Keratinocyte (primary cell): ENCODE data around the gene FBN2. TPM values are rescaled to one million over a fixed set of nuclear protein-coding genes. Genes with fewer than 3 reads are reported as not detected.

Experiments used
- DNase-seq: peaks from one replicate; pipeline ENCODE4 v3.0.0-alpha.2; 2011; ENCODE audit warnings: low read depth, missing footprints, low spot score
- FAIRE-seq: peaks from 2 replicates; lab custom pipeline; 2011; peaks lifted over from hg19 to GRCh38; lab: Jason Lieb, UNC
- H2AFZ ChIP-seq: 2 replicates; pipeline ENCODE4 v1.6.0; 2012; ENCODE audit warnings: low read length, control low read depth, inconsistent platforms; ENCODE audit not compliant: control insufficient read depth
- H3K27ac ChIP-seq: 2 replicates; pipeline ENCODE4 v1.5.1; 2011; ENCODE audit warnings: low read length; ENCODE audit not compliant: control insufficient read depth, insufficient read depth
- H3K27me3 ChIP-seq: 3 replicates; pipeline ENCODE4 v1.6.0; 2011; ENCODE audit warnings: low read length; ENCODE audit not compliant: control insufficient read depth, insufficient read depth; ENCODE audit errors: extremely low read depth
- H3K36me3 ChIP-seq, 2 experiments: 2 replicates in 1 of 2; 3 replicates in 1 of 2; pipeline ENCODE4 v1.5.1; 2011; ENCODE audit warnings: low read length in 2 of 2, mild to moderate bottlenecking in 1 of 2; ENCODE audit not compliant: control insufficient read depth in 2 of 2, insufficient read depth in 2 of 2; ENCODE audit errors: extremely low read depth in 1 of 2
- H3K4me1 ChIP-seq: 3 replicates; pipeline ENCODE4 v1.5.1; 2011; ENCODE audit warnings: low read length; ENCODE audit not compliant: control insufficient read depth, insufficient read depth; ENCODE audit errors: extremely low read depth
- H3K4me2 ChIP-seq: 3 replicates; pipeline ENCODE4 v1.6.0; 2011; ENCODE audit warnings: low read depth, low read length; ENCODE audit not compliant: control insufficient read depth, insufficient read depth; ENCODE audit errors: extremely low read depth
- H3K4me3 ChIP-seq, 3 experiments: fragments of 200-600 bp in 1 of 3; sonication (generic) in 1 of 3; 2 replicates in 2 of 3; 3 replicates in 1 of 3; pipeline ENCODE4 v1.5.1; 2011 to 2016; ENCODE audit warnings: low read length in 3 of 3, mild to moderate bottlenecking in 3 of 3, control low read depth in 2 of 3, inconsistent platforms in 1 of 3, low read depth in 1 of 3, mixed read lengths in 1 of 3, mixed run types in 1 of 3, moderate library complexity in 1 of 3; ENCODE audit not compliant: control insufficient read depth in 2 of 3, insufficient read depth in 2 of 3; ENCODE audit errors: extremely low read depth in 1 of 3
- H3K79me2 ChIP-seq: 2 replicates; pipeline ENCODE4 v1.6.0; 2012; ENCODE audit warnings: low read length; ENCODE audit not compliant: control insufficient read depth, insufficient read depth
- H3K9ac ChIP-seq: 3 replicates; pipeline ENCODE4 v1.6.0; 2011; ENCODE audit warnings: low read length; ENCODE audit not compliant: control insufficient read depth, insufficient read depth; ENCODE audit errors: extremely low read depth
- H3K9me1 ChIP-seq: 3 replicates; pipeline ENCODE4 v1.6.0; 2011; ENCODE audit warnings: low read length; ENCODE audit not compliant: control insufficient read depth, insufficient read depth; ENCODE audit errors: extremely low read depth
- H3K9me3 ChIP-seq: 2 replicates; pipeline ENCODE4 v1.5.1; 2012; ENCODE audit warnings: low read depth, low read length; ENCODE audit not compliant: control insufficient read depth
- H4K20me1 ChIP-seq: 3 replicates; pipeline ENCODE4 v1.6.0; 2011; ENCODE audit warnings: low read length; ENCODE audit not compliant: control insufficient read depth, insufficient read depth; ENCODE audit errors: extremely low read depth
- EZH2 ChIP-seq: IDR thresholded peaks from one replicate; pipeline ENCODE4 v1.6.1; 2012; ENCODE audit warnings: inconsistent platforms, mild to moderate bottlenecking, low read length, moderate library complexity
- dilution Hi-C: fragments of 300-500 bp; cut with MboI; formaldehyde crosslinking; loops from one replicate; pipeline ENCODE4 v1.7.0; 2020; ENCODE audit warnings: low sequenced_read_pairs; ENCODE audit not compliant: extremely low pct_ligation_motif_present
- polyA plus RNA-seq, 5 experiments: library from polyadenylated mRNA; depleted of rRNA in 3 of 5; stranded (reverse) in 3 of 5; stranded (forward) in 1 of 5; unstranded in 1 of 5; fragments of >200 nt; gene quantifications; 1 replicate in 1 of 5; 2 replicates in 3 of 5; 3 replicates in 1 of 5; pipeline versions ENCODE4 v1.2.1 to v1.2.3, GENCODE V29; 2011 to 2012; ENCODE audit warnings: missing spikeins in 2 of 5, low read depth in 1 of 5, low replicate concordance in 1 of 5
- TF ChIP-seq, protein P1 (sequence below), 3 experiments: IDR thresholded peaks in 1 of 3; conservative IDR thresholded peaks in 1 of 3; optimal IDR thresholded peaks in 1 of 3; 2 replicates in 2 of 3; 3 replicates in 1 of 3; pipeline versions ENCODE3 to v1.5.1; 2011; ENCODE audit warnings: low read length in 3 of 3, mild to moderate bottlenecking in 3 of 3, moderate library complexity in 2 of 3, control low read depth in 1 of 3, inconsistent platforms in 1 of 3; ENCODE audit not compliant: insufficient read depth in 2 of 3; ENCODE audit errors: extremely low read depth in 1 of 3

The FBN2 gene
- polyA plus RNA-seq, 1 donor (not counting 4 experiments of a cell fraction or from before 2014, with no cell fraction given): 30.1 TPM

DNA sequence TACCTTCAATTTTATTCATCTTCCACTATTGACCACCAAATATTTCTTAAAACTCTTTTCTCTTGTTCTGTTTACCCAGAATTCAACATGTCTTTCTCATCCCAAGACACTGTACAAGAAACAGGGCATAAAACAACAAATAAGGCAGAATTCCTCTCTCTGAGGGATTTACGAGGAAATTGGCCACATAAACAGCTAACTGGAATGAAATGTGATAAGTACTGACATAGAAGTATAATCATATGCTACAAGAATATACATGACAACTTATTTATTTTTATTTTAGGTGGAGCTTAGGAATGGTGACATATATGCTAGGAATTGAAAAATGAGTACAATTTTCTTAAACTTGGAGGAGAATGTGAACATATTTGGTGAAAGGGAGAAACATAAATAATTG is 48.8 kb upstream of the FBN2 start:
- DNase-seq: no peak
- FAIRE-seq: no peak
- Histone ChIP-seq H3K27me3 (no peaks in the 10 kb centered on the region), H3K4me2 (no peak overlapping the region), H3K9me3 (no peaks in the 10 kb centered on the region), H4K20me1 (no peaks in the 10 kb centered on the region), H3K36me3 (no peaks in the 10 kb centered on the region), H3K9me1 (no peaks in the 10 kb centered on the region), H2AFZ (no peak overlapping the region), H3K4me3 (no peak overlapping the region), H3K79me2 (no peaks in the 10 kb centered on the region), H3K4me1 (no peaks in the 10 kb centered on the region), H3K27ac (no peak overlapping the region), H3K9ac (no peak overlapping the region)
- no peak for TF ChIP-seq EZH2
- TF ChIP-seq, protein P1, sequence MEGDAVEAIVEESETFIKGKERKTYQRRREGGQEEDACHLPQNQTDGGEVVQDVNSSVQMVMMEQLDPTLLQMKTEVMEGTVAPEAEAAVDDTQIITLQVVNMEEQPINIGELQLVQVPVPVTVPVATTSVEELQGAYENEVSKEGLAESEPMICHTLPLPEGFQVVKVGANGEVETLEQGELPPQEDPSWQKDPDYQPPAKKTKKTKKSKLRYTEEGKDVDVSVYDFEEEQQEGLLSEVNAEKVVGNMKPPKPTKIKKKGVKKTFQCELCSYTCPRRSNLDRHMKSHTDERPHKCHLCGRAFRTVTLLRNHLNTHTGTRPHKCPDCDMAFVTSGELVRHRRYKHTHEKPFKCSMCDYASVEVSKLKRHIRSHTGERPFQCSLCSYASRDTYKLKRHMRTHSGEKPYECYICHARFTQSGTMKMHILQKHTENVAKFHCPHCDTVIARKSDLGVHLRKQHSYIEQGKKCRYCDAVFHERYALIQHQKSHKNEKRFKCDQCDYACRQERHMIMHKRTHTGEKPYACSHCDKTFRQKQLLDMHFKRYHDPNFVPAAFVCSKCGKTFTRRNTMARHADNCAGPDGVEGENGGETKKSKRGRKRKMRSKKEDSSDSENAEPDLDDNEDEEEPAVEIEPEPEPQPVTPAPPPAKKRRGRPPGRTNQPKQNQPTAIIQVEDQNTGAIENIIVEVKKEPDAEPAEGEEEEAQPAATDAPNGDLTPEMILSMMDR (optimal IDR thresholded peaks at IDR 0.05 in 1 of 3, IDR thresholded peaks at IDR 0.05 in 1 of 3, conservative IDR thresholded peaks at IDR 0.05 in 1 of 3; ENCODE audit: extremely low read depth in 1 of 3, insufficient read depth in 2 of 3, low read length in 3 of 3): no peak
- dilution Hi-C loops: no loop called here

DNA sequence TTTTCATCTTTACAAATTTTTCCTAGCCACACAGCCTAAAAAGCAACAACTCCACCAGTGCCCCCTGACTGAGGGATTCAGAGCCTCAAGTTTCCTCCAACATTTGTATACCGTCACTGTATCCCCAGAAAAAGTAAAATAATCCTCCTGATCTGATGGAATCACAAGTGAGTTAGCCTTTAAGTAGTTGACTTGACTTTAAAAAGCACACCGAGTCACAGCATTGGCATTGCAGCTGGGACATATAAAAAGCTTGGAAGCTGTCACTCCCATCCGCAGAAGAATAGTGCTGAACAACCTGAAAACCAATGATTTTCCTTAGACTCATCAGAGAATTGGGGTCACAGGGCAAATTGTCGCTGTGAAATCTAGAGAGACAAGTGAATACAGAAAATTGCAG is 41.6 kb upstream of the FBN2 start:
- no peaks in the 10 kb centered on the region for H3K27me3 ChIP-seq
- dilution Hi-C loops: no loop called here
- no peaks in the 10 kb centered on the region for H3K79me2 ChIP-seq
- H3K4me2 ChIP-seq: peak overlapping the region; percentile 63
- no peak for DNase-seq
- TF ChIP-seq EZH2: no peak
- TF ChIP-seq, protein P1 (optimal IDR thresholded peaks at IDR 0.05 in 1 of 3, IDR thresholded peaks at IDR 0.05 in 1 of 3, conservative IDR thresholded peaks at IDR 0.05 in 1 of 3; ENCODE audit: extremely low read depth in 1 of 3, insufficient read depth in 2 of 3, low read length in 3 of 3): no peak
- peak overlapping the region in 1 of 3 experiments; percentile 29 for H3K4me3 ChIP-seq
- peak overlapping the region; percentile 55 for H3K27ac ChIP-seq
- peaks cover 20% of the 10 kb centered on the region for H3K4me1 ChIP-seq
- no peaks in the 10 kb centered on the region for H3K9me1 ChIP-seq
- peak; percentile 71 for FAIRE-seq
- H2AFZ ChIP-seq: peak overlapping the region; percentile 43
- H3K36me3 ChIP-seq: no peaks in the 10 kb centered on the region
- H4K20me1 ChIP-seq: no peaks in the 10 kb centered on the region
- H3K9me3 ChIP-seq: no peaks in the 10 kb centered on the region
- no peak overlapping the region for H3K9ac ChIP-seq
